Fibroblast of pulmonary artery (primary cell): ENCODE measurements around the gene HES4.
A peak's percentile ranks its signal among the peaks of the same experiment; 100 is the strongest.
"Not testable (repeated sequence)": the region's sequence is repeated elsewhere in the genome, so short reads cannot be mapped to it uniquely, and the experiment has no call there.

Source experiments
- DNase-seq: peaks from one replicate; pipeline ENCODE4 v3.0.0-alpha.2; 2010; ENCODE audit warnings: low read depth
- H3K4me3 ChIP-seq: replicated peaks from 2 replicates; pipeline ENCODE4 v1.5.1; 2011; ENCODE audit warnings: low read depth, mild to moderate bottlenecking, control low read depth, low read length, moderate library complexity
- TF ChIP-seq, protein P1 (sequence below): IDR thresholded peaks from 2 replicates; pipeline ENCODE4 v1.5.1; 2011; ENCODE audit warnings: mild to moderate bottlenecking, control low read depth, low read length, inconsistent platforms; ENCODE audit errors: missing control alignments

HES4 gene

DNA sequence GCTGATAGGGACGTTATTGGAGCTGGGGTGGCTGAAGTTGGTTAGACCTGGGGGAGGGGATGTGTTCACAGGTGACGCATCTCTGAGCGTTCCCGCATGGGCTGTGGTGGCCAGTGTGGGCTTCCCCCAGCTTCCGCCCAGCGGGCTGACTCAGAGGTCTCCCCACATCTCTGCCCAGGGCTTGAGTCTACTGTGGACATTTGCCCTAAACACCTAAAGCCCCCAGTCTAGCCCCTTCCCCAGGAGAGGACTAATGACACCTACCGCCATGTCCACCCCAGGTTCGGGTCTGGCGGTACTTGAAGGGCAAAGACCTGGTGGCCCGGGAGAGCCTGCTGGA is 22.0 kb upstream of the HES4 start:
- TF ChIP-seq, protein P1, sequence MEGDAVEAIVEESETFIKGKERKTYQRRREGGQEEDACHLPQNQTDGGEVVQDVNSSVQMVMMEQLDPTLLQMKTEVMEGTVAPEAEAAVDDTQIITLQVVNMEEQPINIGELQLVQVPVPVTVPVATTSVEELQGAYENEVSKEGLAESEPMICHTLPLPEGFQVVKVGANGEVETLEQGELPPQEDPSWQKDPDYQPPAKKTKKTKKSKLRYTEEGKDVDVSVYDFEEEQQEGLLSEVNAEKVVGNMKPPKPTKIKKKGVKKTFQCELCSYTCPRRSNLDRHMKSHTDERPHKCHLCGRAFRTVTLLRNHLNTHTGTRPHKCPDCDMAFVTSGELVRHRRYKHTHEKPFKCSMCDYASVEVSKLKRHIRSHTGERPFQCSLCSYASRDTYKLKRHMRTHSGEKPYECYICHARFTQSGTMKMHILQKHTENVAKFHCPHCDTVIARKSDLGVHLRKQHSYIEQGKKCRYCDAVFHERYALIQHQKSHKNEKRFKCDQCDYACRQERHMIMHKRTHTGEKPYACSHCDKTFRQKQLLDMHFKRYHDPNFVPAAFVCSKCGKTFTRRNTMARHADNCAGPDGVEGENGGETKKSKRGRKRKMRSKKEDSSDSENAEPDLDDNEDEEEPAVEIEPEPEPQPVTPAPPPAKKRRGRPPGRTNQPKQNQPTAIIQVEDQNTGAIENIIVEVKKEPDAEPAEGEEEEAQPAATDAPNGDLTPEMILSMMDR: no peak
- H3K4me3 ChIP-seq: no peak overlapping the region

DNA sequence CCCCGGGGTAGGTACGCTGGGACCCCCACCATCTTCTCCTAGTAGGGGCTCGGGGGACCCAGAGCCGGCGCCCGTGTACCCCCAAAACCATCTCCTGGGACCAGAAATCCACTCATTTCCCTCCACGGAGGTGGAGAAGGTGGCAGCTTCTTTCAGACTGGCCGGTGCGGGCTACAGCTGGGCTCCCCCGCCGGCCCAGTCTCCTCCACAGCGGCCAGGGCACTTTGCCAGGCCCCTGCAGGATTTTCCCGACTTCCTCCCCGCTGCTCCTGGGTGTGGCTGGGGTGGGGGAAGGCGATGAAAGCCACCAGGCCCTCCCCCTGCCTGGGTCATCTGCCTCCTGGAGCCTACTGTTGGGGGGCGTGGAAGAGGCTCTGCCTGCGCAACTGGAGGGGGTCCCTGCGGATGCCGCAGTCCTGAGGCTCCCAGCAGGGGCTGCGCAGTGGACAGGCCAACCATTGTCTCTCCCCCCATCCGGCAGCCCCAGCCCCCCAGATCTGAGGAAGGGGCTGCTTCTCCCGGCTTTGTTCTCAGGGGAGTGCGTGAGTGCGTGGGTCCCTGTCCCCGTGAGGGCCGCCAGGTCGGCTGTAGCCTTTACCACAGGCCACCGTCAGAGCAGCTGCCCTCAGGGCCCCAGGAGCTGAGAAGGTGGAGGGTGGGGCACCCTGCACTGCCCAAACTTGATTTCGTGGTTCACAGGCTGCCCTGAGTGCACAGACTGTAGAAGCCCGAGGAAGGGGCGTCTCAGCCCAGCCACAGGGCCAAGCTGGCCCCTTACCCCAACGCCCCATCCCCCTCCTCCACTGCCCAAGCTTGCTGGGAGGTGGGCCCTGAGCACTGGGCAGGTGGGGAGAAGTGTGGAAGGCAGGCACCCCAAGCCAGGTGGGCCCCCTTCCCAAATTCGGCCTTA is 21.4 kb upstream of the HES4 start:
- peak overlapping the region; percentile 51 for H3K4me3 ChIP-seq
- DNase-seq: peak; percentile 71
- TF ChIP-seq, protein P1: no peak

More for the DNA sequence above, 22.0 kb upstream of the HES4 start:
- DNase-seq: no peak

DNA sequence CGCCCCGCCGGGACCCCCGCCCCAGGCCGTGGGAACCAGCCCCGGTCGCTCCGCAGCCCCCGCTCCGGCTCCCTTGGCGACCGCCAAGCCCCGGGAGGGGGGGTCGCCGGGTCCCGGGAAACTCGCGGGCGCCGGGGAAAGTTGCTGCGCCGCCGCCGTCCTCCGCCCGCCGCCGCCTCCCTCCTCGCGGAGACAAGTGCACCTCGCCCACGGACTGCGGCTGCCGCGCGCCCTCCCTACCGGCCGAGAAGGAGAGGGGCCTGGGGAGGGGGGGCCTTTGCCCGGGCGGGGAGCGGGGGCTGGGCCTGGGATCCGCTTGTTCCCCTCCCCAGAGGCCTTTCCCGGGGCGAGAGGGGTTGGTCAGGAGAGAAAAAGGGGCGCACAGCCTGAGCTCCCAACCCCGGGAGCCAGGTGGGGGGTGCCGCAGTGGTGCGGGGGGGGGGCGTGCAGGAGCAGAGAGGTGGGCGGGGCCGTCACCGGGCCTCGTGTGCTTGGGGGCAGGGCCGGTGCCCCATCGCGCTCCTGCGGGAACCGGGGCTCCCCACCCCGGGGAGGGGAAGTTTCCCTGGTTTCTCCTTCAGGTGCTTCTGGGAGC is 20.6 kb upstream of the HES4 start:
- no peak for DNase-seq
- H3K4me3 ChIP-seq: peak overlapping the region; percentile 51
- TF ChIP-seq, protein P1: no peak

DNA sequence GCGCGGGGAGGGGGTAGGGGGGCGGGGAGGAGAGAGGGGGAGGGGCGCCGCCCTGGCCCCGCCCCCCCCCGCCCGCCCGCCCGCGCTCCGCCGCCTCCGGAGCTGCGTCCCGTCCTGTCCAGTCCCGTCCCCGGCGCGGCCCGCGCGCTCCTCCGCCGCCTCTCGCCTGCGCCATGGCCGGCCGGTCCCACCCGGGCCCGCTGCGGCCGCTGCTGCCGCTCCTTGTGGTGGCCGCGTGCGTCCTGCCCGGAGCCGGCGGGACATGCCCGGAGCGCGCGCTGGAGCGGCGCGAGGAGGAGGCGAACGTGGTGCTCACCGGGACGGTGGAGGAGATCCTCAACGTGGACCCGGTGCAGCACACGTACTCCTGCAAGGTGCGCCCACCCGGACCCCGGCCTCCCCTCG is 20.1 kb upstream of the HES4 start, which contains the start of gene AGRN:
Gene AGRN (plus strand): TSS at position 121 of the 405 bp plus-strand sequence. CDS start 53 bp downstream, at position 174.
- no peak for DNase-seq
- TF ChIP-seq, protein P1: no peak
- H3K4me3 ChIP-seq: peak within 1 kb of the TSS; percentile 51

DNA sequence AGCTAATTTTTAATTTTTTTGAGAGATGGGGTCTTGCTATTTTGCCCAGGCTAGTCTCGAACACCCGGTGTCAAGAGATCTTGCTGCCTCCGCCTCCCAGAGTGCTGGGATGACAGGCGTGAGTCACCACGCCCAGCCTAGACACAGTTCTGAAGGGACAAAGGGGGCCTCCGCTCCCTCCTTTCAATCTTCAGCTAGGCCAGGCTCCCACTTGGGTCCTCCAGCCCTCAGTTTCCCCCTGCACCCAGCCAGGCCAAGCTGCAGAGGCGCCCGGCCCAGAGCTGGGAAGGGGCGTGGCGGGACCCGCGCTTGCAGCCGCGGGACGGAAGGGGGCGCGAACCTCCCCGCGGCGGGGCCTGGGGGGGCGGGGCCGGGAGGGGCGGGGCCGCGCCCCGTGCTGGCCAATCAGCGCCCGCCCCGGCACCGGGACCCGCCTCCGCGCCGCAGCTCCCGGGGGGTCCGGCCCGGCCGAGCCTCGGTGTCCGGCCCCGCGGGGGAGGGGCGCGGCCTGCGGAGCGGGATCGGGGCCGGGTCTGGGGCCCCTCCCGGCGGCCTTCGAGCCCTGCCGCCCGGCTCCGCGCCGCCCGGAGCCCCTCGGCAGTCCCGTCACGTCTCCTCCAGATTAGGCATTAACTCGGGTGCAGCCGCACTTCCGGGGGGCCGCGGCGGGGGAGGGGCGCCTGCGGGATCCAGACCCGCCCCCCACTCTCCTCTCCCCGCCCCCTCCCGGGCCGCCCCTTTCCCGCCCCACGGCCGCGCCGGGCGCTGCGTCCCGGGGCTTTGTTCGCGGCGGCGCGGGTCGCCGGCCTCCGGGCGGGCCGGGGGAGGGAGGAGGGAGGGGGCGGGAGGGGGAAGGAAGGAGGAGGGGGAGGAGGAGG is 19.5 kb upstream of the HES4 start:
- peak overlapping the region; percentile 49 for H3K4me3 ChIP-seq
- peak; percentile 86 for DNase-seq
- TF ChIP-seq, protein P1: peak; percentile 14

DNA sequence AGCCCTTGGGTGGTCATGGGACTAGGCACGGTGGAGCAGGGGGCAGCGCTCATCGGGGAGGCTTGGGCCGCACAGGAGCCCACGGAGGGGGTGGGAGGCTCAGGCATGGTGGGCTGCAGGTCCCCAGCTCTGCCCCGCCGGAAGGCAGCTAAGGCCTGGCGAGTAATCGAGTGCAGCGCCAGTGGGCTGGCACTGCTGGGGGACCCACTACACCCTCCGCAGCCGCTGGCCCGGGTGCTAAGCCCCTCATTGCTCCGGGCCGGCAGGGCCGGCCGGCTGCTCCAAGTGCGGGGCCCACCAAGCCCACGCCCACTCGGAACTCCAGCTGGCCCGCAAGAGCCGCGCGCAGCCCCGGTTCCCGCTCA is 18.4 kb upstream of the HES4 start:
- DNase-seq, H3K4me3 ChIP-seq: not testable (repeated sequence)

DNA sequence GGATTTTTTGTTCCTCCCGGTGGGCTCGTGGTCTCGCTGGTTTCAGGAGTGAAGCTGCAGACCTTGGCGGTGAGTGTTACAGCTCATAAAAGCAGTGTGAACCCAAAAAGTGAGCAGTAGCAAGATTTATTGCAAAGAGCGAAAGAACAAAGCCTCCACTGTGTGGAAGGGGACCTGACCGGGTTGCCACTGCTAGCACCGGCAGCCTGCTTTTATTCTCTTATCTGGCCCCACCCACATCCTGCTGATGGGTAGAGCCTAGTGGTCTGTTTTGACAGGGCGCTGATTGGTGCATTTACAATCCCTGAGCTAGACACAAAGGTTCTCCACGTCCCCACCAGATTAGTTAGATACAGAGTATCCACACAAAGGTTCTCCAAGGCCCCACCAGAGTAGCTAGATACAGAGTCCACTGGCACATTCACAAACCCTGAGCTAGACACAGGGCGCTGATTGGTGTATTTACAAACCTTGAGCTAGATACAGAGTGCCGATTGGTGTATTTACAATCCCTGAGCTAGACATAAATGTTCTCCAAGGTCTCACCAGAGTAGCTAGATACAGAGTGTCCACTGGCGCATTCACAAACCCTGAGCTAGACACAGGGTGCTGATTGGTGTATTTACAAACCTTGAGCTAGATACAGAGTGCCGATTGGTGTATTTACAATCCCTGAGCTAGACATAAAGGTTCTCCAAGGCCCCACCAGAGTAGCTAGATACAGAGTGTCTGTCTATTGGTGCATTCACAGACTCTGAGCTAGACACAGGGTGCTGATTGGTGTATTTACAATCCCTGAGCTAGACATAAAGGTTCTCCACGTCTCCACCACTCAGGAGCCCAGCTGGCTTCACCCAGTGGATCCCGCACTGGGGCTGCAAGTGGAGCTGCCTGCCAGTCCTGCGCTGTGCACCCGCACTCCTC is 17.8 kb upstream of the HES4 start:
- DNase-seq, H3K4me3 ChIP-seq: not testable (repeated sequence)
